NB4 (cell line): ENCODE data around the gene GLT6D1.

Experiments
- DNase-seq: peaks from one replicate; pipeline ENCODE4 v3.0.0; 2010; ENCODE audit warnings: low read depth
- H3K4me3 ChIP-seq: one replicate; pipeline ENCODE4 v1.5.1; 2011; ENCODE audit warnings: mild to moderate bottlenecking, low read depth, low read length, moderate library complexity
- CTCF ChIP-seq: IDR thresholded peaks from one replicate; pipeline ENCODE4 v1.5.1; 2012; ENCODE audit warnings: low read depth, low read length
- MAX ChIP-seq: IDR thresholded peaks from 2 replicates; pipeline ENCODE4 v1.6.1; 2011; ENCODE audit warnings: low read depth, low read length
- MYC ChIP-seq: IDR thresholded peaks from 2 replicates; pipeline ENCODE4 v1.6.1; 2011; ENCODE audit warnings: low read depth, low read length
- POLR2A ChIP-seq: IDR thresholded peaks from 2 replicates; pipeline ENCODE4 v1.6.1; 2011; ENCODE audit warnings: mild to moderate bottlenecking; ENCODE audit not compliant: insufficient read length; ENCODE audit errors: extremely low read depth

The GLT6D1 gene

GRCh38 chr9:135579889-135580660 lies 59.3 kb downstream of the GLT6D1 start:
- no peak for DNase-seq
- TF ChIP-seq POLR2A, result no peak
- no peak for TF ChIP-seq CTCF
- no peak for TF ChIP-seq MAX
- no peak for TF ChIP-seq MYC
- H3K4me3 ChIP-seq, result no peak overlapping the region

- TF ChIP-seq POLR2A (no peak), MAX (no peak)
- no peak overlapping the region for H3K4me3 ChIP-seq
- no peak for DNase-seq
Observed at GRCh38 chr9:135579356-135579755, 60.0 kb downstream of the GLT6D1 start.

- TF ChIP-seq MAX, result no peak
- TF ChIP-seq CTCF, result no peak
- TF ChIP-seq POLR2A, result no peak
- no peak for TF ChIP-seq MYC
- H3K4me3 ChIP-seq, result no peak overlapping the region
- DNase-seq, result no peak
Observed at GRCh38 chr9:135577256-135577655, 62.1 kb downstream of the GLT6D1 start.

- TF ChIP-seq CTCF (no peak), MYC (no peak), POLR2A (no peak), MAX (no peak)
- no peak for DNase-seq
- H3K4me3 ChIP-seq, result no peak overlapping the region
Observed at GRCh38 chr9:135575995-135576631, 63.2 kb downstream of the GLT6D1 start.

- TF ChIP-seq MAX, result no peak
- TF ChIP-seq POLR2A, result no peak
- TF ChIP-seq CTCF, result no peak
- no peak for TF ChIP-seq MYC
- DNase-seq, result no peak
Observed at GRCh38 chr9:135574943-135575342, 64.4 kb downstream of the GLT6D1 start.

GRCh38 chr9:135574331-135574730 lies 65.0 kb downstream of the GLT6D1 start:
- no peak for DNase-seq
- H3K4me3 ChIP-seq, result no peak overlapping the region
- TF ChIP-seq CTCF (no peak), MYC (no peak), POLR2A (no peak), MAX (no peak)

More at GRCh38 chr9:135574943-135575342, 64.4 kb downstream of the GLT6D1 start:
- H3K4me3 ChIP-seq, result no peak overlapping the region
